Type B pancreatic cell (in vitro differentiated cells): Measurements from ENCODE around the gene NR4A2. TPM values are rescaled to one million over a fixed set of nuclear protein-coding genes. Genes with fewer than 3 reads are reported as not detected.

ENCODE experiments used
- DNase-seq: peaks from one replicate; pipeline ENCODE4 v3.0.0; 2021; ENCODE audit warnings: mixed read lengths; ENCODE audit not compliant: unreplicated experiment; ENCODE audit errors: extremely low spot score
- H3K27ac Mint-ChIP-seq: 2 replicates; pipeline ENCODE4 v1.8.0; 2021; ENCODE audit warnings: mild to moderate bottlenecking, mixed read lengths
- H3K27me3 Mint-ChIP-seq: 2 replicates; pipeline ENCODE4 v1.8.0; 2021; ENCODE audit warnings: mixed read lengths
- H3K36me3 Mint-ChIP-seq: 2 replicates; pipeline ENCODE4 v1.8.0; 2021; ENCODE audit warnings: mixed read lengths
- H3K4me1 Mint-ChIP-seq: one replicate; pipeline ENCODE4 v1.8.0; 2021; ENCODE audit warnings: mixed read lengths; ENCODE audit not compliant: unreplicated experiment
- H3K4me3 Mint-ChIP-seq: 2 replicates; pipeline ENCODE4 v1.8.0; 2021; ENCODE audit warnings: mild to moderate bottlenecking, mixed read lengths
- H3K9me3 Mint-ChIP-seq: 2 replicates; pipeline ENCODE4 v1.8.0; 2021; ENCODE audit warnings: mixed read lengths
- CTCF ChIP-seq: fragments of 200-600 bp; sonication (generic); conservative IDR thresholded peaks from 2 replicates; pipeline ENCODE4 v1.5.0; 2021; ENCODE audit warnings: antibody characterized with exemption, mild to moderate bottlenecking
- total RNA-seq: library from RNA; stranded (reverse); gene quantifications from 2 replicates; pipeline ENCODE4 v1.2.1, GENCODE V29; 2021; ENCODE audit warnings: low replicate concordance

The NR4A2 gene
- total RNA-seq, 1 donor from 2014 or later, result 4.4 TPM

GRCh38 chr2:156333274-156333950 is 891 bp upstream of the NR4A2 start:
- H3K27me3 Mint-ChIP-seq, result peaks cover 41% of the 10 kb centered on the region

GRCh38 chr2:156332284-156332533 is 312 bp downstream of the NR4A2 start:
- Mint-ChIP-seq H3K27ac (peak overlapping the region; percentile 100), H3K36me3 (peaks cover 11% of the 10 kb centered on the region), H3K4me3 (peak overlapping the region; percentile 88), H3K9me3 (no peaks in the 10 kb centered on the region), H3K4me1 (peaks cover 18% of the 10 kb centered on the region), H3K27me3 (peaks cover 51% of the 10 kb centered on the region)
- no peak for DNase-seq
- no peak for TF ChIP-seq CTCF

More at GRCh38 chr2:156333274-156333950, 891 bp upstream of the NR4A2 start:
- no peak for DNase-seq
- Mint-ChIP-seq H3K27ac (peak overlapping the region; percentile 100), H3K4me3 (peak overlapping the region; percentile 88), H3K9me3 (no peaks in the 10 kb centered on the region), H3K36me3 (peaks cover 10% of the 10 kb centered on the region), H3K4me1 (peaks cover 19% of the 10 kb centered on the region)
- TF ChIP-seq CTCF, result no peak

- Mint-ChIP-seq H3K4me3 (peak overlapping the region; percentile 88), H3K36me3 (peaks cover 11% of the 10 kb centered on the region), H3K27ac (peak overlapping the region; percentile 100), H3K9me3 (no peaks in the 10 kb centered on the region), H3K27me3 (peaks cover 56% of the 10 kb centered on the region), H3K4me1 (peaks cover 18% of the 10 kb centered on the region)
- TF ChIP-seq CTCF, result no peak
- DNase-seq, result no peak
Observed at GRCh38 chr2:156331572-156332283, 793 bp downstream of the NR4A2 start.

GRCh38 chr2:156329927-156330726 is 2.4 kb downstream of the NR4A2 start:
- peaks cover 67% of the 10 kb centered on the region for H3K27me3 Mint-ChIP-seq
- no peak for DNase-seq
- H3K4me3 Mint-ChIP-seq, result peak overlapping the region; percentile 88
- H3K27ac Mint-ChIP-seq, result peak overlapping the region; percentile 62
- peaks cover 22% of the 10 kb centered on the region for H3K36me3 Mint-ChIP-seq
- no peaks in the 10 kb centered on the region for H3K9me3 Mint-ChIP-seq
- no peak for TF ChIP-seq CTCF
- H3K4me1 Mint-ChIP-seq, result peaks cover 11% of the 10 kb centered on the region

GRCh38 chr2:156329031-156329926 is 3.2 kb downstream of the NR4A2 start:
- peak overlapping the region; percentile 62 for H3K27ac Mint-ChIP-seq
- H3K4me1 Mint-ChIP-seq, result peaks cover 11% of the 10 kb centered on the region

More at GRCh38 chr2:156329031-156329926, 3.2 kb downstream of the NR4A2 start:
- H3K36me3 Mint-ChIP-seq, result peaks cover 22% of the 10 kb centered on the region
- no peak for DNase-seq
- peaks cover 69% of the 10 kb centered on the region for H3K27me3 Mint-ChIP-seq
- no peaks in the 10 kb centered on the region for H3K9me3 Mint-ChIP-seq
- TF ChIP-seq CTCF, result no peak
- H3K4me3 Mint-ChIP-seq, result peak overlapping the region; percentile 65
